ENCODE data around the gene SPDEF.

GRCh38 chr6:34555007-34555322 is 1.2 kb downstream of the SPDEF start:
- TF ChIP-seq ZNF768 (tag by site-specific recombination; IDR thresholded peaks at IDR 0.05) = no peak
- no peak for TF ChIP-seq ZBTB7A (tag by site-specific recombination; IDR thresholded peaks at IDR 0.05; ENCODE audit: low read depth)
- TF ChIP-seq ZNF10 (tag by site-specific recombination; IDR thresholded peaks at IDR 0.05) = no peak

Measured in HEK293 (cell line).